ENCODE data around the gene TDRD1.

GRCh38 chr10:114266521-114266920 is 87.4 kb downstream of the TDRD1 start:
- TF ChIP-seq CTCF (IDR thresholded peaks at IDR 0.05; ENCODE audit: low read depth, low read length, missing input control): no peak
- no peak for TF ChIP-seq ATF3 (IDR thresholded peaks at IDR 0.05)
- TF ChIP-seq RAD21 (IDR thresholded peaks at IDR 0.05): no peak
- TF ChIP-seq GABPA (IDR thresholded peaks at IDR 0.05 in 1 of 2, conservative IDR thresholded peaks at IDR 0.05 in 1 of 2): no peak
- no peak for TF ChIP-seq MAX (IDR thresholded peaks at IDR 0.05)
- TF ChIP-seq EGR1 (IDR thresholded peaks at IDR 0.05; ENCODE audit: low read depth in 2 of 2): no peak
- TF ChIP-seq HNF4G (IDR thresholded peaks at IDR 0.05): no peak
